GF-D8 (cell line): ENCODE results near the gene RPS6KA5.
"Not testable (repeated sequence)": the region's sequence is repeated elsewhere in the genome, so short reads cannot be mapped to it uniquely, and the experiment has no call there.

Source experiments
- DNase-seq: peaks from one replicate; lab custom pipeline; 2025; lab: John Stamatoyannopoulos, UW

The RPS6KA5 gene

GRCh38 chr14:91065266-91065665 lies 4.8 kb upstream of the RPS6KA5 start:
- DNase-seq: no peak

GRCh38 chr14:91063119-91063518 lies 2.7 kb upstream of the RPS6KA5 start:
- peak; percentile 89 for DNase-seq

GRCh38 chr14:91062600-91062999 lies 2.2 kb upstream of the RPS6KA5 start:
- no peak for DNase-seq

- DNase-seq: peak; percentile 10
Observed at GRCh38 chr14:91061056-91061887, 831 bp upstream of the RPS6KA5 start.

- no peak for DNase-seq
Observed at GRCh38 chr14:91059576-91060350, 678 bp downstream of the RPS6KA5 start.

GRCh38 chr14:91058042-91058581 lies 2.3 kb downstream of the RPS6KA5 start:
- DNase-seq: peak; percentile 52

- DNase-seq: no peak
Observed at GRCh38 chr14:91056361-91056760, 4.1 kb downstream of the RPS6KA5 start.

- no peak for DNase-seq
Observed at GRCh38 chr14:91055016-91055415, 5.4 kb downstream of the RPS6KA5 start.

GRCh38 chr14:91048676-91049075 lies 11.8 kb downstream of the RPS6KA5 start:
- DNase-seq: no peak

GRCh38 chr14:91048265-91048664 lies 12.2 kb downstream of the RPS6KA5 start:
- no peak for DNase-seq

- DNase-seq: no peak
Observed at GRCh38 chr14:91047174-91047753, 13.2 kb downstream of the RPS6KA5 start.

- no peak for DNase-seq
Observed at GRCh38 chr14:91046488-91047072, 13.9 kb downstream of the RPS6KA5 start.

GRCh38 chr14:91041450-91041849 lies 19.0 kb downstream of the RPS6KA5 start:
- DNase-seq: no peak

- DNase-seq: no peak
Observed at GRCh38 chr14:91040545-91040944, 19.9 kb downstream of the RPS6KA5 start.

GRCh38 chr14:91038439-91038838 lies 22.0 kb downstream of the RPS6KA5 start:
- DNase-seq: peak; percentile 70

- DNase-seq: no peak
Observed at GRCh38 chr14:91036741-91037469, 23.5 kb downstream of the RPS6KA5 start.

GRCh38 chr14:91035855-91036254 lies 24.6 kb downstream of the RPS6KA5 start:
- no peak for DNase-seq

GRCh38 chr14:91034379-91034778 lies 26.1 kb downstream of the RPS6KA5 start:
- DNase-seq: not testable (repeated sequence)

- peak; percentile 51 for DNase-seq
Observed at GRCh38 chr14:91032248-91032647, 28.2 kb downstream of the RPS6KA5 start.

GRCh38 chr14:91031666-91032065 lies 28.8 kb downstream of the RPS6KA5 start:
- DNase-seq: no peak

GRCh38 chr14:91029456-91030217 lies 30.8 kb downstream of the RPS6KA5 start:
- DNase-seq: no peak
